GM19324 (cell line): ENCODE data around the gene TMEM145.
"Not testable (repeated sequence)": the region's sequence is repeated elsewhere in the genome, so short reads cannot be mapped to it uniquely, and the experiment has no call there.

ENCODE experiments used
- ATAC-seq: cut with Tn5 transposase; IDR thresholded peaks from one replicate; pipeline ENCODE4 v1.9.1; 2021; ENCODE audit warnings: mild to moderate bottlenecking, moderate library complexity; ENCODE audit not compliant: unreplicated experiment, low FRiP score

TMEM145 gene

DNA sequence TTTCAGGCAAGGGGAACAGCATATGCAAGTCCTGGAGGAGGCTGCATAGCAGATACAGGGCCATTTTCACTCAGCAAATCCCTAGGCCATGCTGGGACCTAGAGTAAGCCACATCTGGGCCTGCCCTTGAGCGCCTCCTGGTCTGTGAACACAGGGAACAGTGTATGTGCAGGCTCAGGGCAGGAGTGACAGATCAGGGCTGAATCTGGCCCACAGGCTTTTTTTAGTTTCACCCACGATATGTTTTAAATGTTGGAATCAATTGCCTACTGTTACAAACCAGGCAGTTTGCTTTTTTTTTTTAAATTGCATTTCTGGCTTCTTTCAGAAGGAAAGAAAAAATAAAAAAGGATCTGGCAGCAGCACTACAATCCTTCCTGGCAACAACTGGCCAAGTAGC is 1.5 kb upstream of the TMEM145 start:
- no peak for ATAC-seq

DNA sequence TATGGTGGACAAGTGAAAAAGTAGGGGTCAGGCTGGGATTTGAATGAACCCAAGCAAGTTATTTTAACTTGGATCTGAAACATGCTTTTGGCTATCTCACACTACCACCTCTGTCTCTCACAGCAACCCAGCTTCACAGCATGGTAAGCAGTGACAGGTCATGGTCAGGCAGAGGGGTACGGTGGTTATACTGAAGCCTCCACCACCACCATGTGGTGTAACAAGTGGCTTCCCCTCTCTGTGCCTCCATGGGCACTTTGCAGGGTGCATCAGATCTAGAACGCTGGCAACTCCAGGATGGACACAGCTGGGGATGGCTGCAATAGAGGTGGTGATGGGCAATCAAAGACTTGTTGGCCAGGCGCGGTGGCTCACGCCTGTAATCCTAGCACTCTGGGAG is 739 bp upstream of the TMEM145 start:
- no peak for ATAC-seq

DNA sequence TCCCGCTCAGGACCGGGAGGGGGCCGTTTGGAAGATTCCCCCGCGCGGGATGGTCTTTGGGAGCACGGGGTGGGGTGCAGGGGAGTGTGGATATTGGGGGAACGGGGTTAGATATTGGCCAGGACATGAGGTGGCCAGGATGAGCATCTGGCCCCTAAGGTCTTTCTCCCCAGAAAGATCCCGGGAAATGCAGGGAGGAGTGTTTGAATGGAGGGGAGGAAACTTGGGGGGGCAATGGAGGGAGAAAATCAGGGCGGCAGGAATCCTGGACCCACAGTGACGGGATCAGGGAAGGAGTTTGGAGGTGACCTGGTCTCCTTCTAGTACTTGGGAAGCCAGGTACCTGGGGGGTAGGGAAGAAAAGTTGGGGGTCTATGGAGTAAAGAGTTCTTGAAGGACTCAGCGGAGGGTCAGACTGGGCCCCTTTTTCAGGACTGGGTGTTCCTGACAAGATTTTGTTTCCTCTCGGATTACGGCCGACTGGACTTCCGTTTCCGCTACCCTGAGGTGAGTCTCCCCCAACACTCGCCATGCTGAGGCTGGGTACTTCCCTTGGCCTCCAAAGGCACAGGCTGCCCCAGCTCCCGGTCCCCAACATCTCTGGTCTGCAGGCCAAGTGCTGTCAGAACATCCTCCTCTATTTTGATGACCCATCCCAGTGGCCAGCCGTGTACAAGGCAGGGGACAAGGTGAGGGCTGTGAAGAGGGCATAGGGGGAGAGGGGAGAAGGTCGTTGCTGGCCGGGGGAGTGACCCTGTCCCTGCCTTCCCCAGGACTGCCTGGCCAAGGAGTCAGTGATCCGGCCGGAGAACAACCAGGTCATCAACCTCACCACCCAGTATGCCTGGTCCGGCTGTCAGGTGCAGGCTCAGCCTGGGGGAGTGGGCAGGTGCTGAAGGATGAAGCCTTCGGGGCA is 989 bp downstream of the TMEM145 start:
- no peak for ATAC-seq

DNA sequence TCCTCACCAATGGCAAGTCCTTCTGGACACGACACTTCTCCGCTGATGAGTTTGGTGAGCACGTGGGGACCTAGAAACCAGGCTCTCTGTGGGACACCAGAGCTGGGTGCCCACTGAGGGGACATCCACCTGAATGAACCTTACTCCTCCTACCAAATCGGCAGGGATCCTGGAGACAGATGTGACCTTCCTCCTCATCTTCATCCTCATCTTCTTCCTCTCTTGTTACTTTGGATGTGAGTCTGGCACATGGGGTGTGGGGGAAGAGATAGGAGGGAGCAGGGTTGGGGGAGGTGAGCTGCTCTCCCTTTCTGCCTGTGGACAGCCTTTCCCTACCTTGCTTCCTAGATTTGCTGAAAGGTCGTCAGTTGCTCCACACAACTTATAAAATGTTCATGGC is 1.9 kb downstream of the TMEM145 start:
- no peak for ATAC-seq

DNA sequence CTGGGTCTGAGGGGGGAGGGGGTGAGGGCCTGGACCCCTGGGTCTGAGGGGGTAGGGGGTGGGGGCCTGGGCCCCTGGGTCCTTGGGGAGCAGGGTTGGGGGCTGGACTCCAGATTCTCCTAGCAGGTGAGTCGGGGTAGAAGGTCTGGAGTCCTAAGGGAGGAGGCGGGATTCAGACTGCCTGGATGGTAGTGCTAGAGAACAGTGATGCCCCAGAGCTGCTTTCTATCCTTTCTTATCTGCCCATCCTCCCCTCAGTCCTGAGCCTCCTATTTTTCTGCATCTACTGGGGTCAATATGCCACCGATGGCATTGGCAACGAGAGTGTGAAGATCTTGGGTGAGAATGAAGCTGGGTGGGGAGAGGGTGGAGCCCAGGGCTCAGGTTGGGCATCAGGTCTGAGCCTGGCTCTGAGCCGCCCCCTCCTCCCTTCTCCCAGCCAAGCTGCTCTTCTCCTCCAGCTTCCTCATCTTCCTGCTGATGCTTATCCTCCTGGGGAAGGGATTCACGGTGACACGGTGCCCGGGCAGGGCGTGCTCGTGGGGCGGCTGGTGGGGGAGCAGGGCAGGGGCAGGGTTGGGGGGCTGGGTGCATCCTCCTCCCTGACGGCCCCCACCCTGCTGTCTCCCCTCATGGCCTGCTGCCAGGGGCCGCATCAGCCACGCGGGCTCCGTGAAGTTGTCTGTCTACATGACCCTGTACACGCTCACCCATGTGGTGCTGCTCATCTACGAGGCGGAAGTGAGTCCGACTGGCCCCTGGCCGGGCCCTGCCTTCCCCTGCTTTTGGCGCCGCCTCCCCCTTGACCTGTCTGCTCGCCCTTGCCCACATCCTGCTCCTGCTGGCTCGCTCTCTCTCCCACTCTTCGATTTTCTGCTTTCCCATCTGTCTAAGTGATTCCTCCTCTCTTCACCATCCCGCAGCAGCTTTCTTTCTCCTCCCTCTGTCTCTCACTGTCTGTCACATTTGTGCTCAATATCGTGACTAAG is 3.4 kb downstream of the TMEM145 start:
- no peak for ATAC-seq

DNA sequence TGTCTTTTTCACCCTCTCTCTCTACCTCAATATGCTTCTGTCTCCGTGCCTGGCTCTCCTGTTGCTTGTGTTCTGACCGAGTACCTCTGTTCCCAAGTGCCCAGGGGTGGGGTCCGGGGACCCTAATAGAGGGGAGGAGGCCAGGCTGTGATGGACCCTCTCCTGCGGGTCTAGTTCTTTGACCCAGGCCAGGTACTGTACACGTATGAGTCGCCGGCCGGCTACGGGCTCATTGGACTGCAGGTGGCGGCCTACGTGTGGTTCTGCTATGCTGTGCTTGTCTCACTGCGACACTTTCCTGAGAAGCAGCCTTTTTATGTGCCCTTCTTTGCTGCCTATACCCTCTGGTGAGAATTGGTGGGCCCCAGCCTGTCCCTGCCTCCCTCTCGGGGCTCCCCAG is 4.4 kb downstream of the TMEM145 start:
- ATAC-seq, result no peak

DNA sequence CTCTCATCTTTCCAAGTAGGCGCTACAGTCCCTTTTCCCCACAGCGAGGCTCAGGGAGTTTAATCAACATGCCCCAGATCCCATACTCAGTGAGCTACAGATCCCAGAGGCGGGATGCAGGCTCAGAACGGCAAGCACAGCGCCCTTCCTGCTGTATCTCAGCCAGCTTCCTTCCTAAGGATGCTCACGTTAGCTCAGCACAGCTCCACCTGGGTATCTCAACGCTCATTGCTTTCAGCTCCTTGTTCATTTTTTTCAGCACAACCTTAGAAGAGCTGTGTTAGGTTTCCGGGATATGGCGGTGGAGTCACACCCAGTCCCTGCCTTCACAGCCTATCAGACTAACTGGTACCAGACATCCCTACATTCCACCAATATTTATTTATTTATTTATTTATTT is 9.2 kb downstream of the TMEM145 start:
- ATAC-seq, result no peak

DNA sequence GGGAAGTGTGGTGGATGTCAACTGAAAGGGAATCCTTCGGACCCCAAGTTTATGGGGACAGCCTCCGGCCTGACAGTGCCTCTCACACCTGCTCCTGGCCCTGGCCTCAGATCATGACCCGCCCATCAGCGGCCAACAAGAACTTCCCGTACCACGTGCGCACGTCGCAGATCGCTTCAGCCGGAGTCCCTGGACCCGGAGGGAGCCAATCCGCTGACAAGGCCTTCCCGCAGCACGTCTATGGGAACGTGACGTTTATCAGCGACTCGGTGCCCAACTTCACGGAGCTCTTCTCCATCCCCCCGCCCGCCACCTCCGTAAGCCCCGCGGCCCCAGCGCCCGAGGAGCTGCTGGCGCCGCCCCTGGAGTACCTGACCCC is 10.4 kb downstream of the TMEM145 start:
- no peak for ATAC-seq

DNA sequence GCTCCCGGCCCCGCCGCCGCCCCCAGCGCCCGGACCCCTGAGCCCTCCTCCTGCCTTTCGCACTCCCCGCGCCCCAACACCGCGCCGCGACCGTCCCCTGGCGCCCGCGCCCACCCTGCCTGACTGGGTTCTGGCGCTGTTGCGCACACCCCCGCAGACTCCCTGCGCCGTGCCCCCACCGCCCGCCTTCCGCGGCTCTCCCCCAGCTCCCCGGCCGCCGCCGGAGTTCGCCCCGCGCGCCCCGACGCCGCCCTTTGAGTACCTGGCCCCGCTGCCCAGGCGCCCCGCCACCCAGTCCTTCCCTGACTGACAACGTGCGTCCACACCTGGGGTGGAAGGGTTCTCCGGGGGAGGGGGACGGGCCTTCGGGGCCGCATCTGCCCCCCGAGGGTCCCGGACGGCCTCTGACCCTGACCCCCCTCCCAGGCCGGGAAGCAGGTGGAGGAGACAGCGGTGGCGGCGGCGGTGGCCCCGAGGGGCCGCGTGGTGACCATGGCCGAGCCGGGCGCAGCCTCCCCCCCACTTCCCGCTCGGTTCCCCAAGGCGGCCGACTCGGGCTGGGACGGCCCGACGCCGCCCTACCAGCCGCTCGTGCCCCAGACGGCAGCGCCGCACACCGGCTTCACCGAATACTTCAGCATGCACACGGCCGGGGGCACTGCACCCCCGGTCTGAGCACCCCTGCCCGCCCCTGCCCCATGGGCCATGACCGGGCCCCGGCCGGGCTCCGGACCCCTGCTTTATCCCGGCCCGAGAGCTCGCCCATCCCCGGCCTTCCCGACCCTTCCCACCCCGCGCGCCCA is 10.9 kb downstream of the TMEM145 start:
- ATAC-seq, result no peak

DNA sequence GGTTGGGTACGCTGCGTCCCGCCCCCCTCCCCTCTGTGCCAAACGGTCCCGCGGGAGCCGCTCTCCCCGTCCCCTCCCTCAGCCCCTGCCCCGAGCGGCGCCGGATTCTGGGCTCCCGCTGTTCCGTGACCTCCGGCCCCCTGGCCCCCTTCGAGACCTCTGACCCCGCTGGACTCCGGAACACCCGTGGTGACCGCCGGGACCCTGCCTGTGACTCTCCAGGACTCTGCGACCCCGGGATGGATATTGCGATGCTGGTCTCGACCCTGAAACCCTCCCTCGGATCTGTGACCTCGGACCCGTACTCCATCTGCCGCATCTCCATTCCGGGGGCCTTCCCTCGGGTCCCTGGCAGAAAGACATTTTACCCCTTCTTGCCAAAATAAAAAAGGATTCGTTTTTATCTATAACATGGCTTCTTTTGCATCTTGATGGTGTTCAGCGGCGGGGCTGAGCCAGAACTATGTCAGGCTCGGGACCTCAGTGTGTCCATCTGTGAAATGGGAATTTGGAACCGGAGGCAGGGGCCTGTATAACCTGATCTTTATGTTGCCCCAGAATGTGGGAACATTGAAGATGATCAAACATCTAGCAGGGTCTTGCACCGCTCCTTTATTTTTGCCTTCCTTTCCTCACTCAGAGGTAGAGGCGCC is 11.7 kb downstream of the TMEM145 start:
- no peak for ATAC-seq

DNA sequence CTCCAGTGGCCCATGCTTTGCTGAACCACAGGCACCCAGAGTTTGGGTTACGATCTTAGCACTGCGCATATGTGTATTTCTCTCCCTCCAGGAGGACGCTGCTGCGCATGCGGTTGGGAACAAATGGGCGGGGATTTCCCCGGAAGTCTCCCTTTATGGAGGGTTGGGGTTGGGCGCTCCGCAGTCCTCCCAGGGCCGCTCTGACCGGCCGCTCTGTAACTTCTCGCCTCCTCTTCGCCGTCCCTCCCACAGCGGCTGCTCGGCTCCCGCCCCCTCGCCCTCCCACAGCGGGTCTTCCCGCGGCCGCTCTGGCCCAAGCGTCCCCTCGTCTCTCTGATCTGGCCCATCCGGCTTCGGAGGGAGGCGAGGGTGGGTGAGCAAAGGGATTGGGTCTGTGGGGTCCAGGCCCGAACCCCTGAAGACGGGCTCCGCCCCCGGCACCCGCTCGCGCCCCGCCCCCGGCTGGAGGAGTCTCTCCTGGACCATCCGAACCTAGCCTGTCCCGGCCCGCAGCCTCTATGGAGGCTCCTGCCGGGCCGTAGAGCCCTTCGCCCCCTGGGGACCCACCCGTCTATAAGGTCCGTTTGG is 12.3 kb downstream of the TMEM145 start, which contains the start of gene MEGF8:
Gene MEGF8, plus strand, starts transcription at position 328 of the 588 bp plus-strand sequence. CDS start 609 bp downstream, outside the sequence.
- ATAC-seq, result peak; percentile 91

DNA sequence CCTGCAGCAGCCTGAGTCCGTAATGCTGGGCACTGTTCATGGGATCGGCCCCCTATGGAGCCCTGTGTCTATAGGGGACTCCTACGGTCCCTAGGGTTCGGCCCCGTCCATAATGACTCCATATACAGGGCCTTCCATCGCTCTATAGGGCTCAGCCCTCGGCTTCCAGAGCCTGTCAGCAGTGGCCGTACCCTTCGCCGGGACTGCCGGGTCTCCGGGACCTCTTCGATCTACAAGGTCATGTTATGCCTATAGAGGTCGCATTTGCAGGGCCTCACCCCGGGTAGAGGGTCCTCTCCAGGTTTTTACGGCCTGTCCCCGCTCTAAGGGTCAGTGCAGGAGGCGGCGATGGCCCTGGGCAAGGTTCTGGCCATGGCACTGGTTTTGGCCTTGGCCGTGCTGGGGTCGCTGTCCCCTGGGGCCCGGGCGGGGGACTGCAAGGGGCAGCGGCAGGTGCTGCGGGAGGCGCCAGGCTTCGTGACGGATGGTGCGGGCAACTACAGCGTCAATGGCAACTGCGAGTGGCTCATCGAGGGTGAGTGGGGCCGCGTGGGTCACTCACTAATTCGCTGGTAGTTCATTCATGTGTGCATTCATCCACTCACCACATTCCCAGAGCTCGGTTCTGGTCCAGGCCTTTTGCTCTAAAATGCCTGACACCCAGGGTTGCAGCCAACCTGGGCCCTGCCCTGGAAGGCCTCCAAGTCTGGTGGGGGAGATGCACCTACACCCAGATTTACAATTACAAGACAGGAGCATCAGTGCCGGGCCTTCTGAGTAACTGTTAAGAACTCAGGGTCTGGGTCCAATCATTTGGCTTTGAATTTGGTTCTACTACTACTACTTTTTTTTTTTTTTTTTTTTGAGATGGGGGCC is 13.0 kb downstream of the TMEM145 start:
- peak; percentile 6 for ATAC-seq

DNA sequence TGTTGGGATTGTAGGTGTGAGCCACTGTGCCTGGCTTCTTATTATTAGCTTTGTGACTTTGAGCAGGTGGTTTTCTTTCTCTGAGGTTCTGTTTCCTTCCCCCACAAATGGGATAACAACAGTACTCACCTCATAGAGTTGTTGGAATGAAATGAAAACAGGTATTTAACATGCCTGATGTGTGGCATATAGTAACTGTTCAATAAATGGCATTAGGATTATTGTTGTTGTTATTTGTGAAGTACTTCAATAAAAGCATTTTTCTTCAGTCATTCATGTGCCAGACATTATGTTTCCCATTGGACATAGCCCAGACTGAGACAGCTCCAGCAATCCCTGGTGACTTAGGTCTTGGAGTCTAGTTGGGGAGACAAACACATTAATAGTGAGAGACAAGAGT is 13.9 kb downstream of the TMEM145 start:
- ATAC-seq, result no peak

DNA sequence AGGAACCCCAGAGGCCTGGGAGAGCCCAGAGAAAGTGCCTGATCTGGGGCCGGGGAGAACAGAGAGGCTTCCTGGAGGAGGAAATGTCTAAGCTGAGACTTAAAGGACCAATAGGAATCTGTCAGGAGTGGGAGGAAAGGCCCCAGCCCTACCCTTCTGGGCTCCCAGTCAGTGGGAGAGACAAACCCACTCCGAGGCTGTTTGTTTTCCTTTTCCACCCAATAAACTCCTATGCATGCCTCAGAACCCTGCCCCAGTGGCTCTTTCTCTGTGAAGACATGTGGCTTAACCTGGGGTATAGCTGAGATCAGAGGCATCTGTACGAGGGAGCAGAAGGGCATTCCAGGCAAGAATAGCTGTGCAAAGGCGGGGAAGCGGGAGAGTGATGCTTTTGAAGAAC is 14.3 kb downstream of the TMEM145 start:
- no peak for ATAC-seq

DNA sequence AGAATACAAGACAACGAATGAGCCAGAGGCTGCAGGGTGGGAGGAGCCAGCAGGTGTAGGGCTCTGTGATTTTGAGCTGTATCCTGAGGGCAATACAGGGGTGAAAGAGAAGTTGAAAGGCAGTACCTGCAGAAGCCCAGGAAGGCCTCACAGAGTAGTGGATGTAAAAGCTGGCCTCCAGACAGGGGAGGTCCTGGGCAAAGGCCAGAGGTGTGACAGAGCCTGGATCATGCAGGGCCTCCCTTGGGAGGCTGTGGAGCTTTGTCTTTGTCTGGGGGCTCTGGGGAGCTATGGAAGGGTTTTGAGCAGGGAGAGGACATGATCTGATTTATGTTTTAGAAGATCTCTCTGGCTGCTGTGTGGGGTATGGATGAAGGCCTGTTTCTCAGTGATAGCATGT is 15.0 kb downstream of the TMEM145 start:
- no peak for ATAC-seq

DNA sequence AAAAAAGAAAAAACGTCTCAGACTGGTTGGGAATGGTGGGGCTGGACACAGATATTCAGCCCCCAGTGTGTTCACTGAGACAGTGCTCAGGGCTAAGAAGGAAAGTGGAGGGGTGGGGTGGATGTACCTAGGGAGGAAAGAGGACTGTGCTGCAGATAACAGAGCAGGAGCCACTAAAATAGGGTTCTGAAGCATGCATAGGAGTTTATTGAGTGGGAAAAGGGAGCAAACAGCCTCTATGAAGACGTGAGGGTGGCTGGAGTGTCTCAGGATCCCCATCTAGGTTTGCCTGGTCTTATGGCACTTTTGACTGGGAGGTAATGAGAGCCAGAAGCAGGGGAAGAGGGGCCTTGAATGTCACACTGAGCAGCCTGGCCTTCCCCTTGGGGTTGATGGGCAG is 15.7 kb downstream of the TMEM145 start:
- no peak for ATAC-seq

DNA sequence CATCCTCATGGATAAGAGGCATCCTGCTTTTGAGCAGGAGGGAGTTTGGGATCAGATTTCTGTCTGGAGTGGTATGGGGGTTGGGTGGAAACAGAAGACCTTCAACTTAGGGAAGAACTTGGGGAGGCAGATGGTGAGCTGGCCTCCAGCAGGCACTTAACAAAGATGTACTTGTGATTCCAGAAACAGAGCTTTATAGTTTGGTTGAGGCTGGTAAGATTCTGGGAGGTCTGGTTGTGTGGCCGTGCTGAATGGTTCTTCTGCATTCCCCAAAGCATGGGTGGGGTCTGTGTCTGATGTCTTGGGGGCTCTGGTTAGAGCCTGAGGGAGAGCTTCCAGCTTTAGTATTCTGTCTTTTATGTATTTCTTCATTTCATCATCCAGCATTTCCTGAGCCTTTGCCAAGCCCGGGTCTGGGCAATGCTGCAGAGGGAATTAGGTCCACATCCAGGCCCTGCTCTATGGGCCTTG is 17.2 kb downstream of the TMEM145 start:
- ATAC-seq, result no peak

DNA sequence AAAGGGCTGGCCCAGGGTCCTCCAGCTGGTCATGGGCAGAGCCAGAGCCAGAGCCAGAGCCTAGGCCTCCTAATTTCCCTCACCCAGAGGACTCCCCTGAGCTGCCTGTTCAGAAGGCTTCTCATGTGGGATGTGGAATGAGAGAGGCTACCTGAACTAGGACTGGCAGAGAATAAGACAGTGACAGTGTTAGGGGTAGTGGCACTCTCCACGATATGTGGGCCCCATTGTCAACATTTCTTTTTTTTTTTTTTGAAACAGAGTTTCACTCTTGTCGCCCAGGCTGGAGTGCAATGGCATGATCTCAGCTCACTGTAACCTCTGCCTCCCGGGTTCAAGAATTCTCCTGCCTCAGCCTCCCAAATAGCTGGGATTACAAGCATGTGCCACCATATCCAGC is 18.2 kb downstream of the TMEM145 start:
- ATAC-seq, result not testable (repeated sequence)
